Epithelial cell of esophagus (primary cell): ENCODE data around the gene RAB11FIP3.

Experiments used
- DNase-seq: peaks from one replicate; pipeline ENCODE4 v3.0.0; 2010; ENCODE audit warnings: low read depth
- H3K4me3 ChIP-seq: 2 replicates; pipeline ENCODE4 v1.5.1; 2011; ENCODE audit warnings: mild to moderate bottlenecking, low read length, control low read depth
- CTCF ChIP-seq: IDR thresholded peaks from 2 replicates; pipeline ENCODE4 v1.5.1; 2011; ENCODE audit warnings: low read depth, mild to moderate bottlenecking, low read length, control low read depth, inconsistent platforms; ENCODE audit not compliant: insufficient read depth; ENCODE audit errors: missing control alignments

RAB11FIP3 gene

GRCh38 chr16:561413-561794 is 136.0 kb downstream of the RAB11FIP3 start:
- H3K4me3 ChIP-seq, result no peak overlapping the region
- no peak for DNase-seq
- TF ChIP-seq CTCF, result no peak

- TF ChIP-seq CTCF, result no peak
- H3K4me3 ChIP-seq, result no peak overlapping the region
- no peak for DNase-seq
Measured at GRCh38 chr16:561957-562938, 136.8 kb downstream of the RAB11FIP3 start.

- no peak overlapping the region for H3K4me3 ChIP-seq
- DNase-seq, result no peak
- no peak for TF ChIP-seq CTCF
Measured at GRCh38 chr16:563072-563644, 137.7 kb downstream of the RAB11FIP3 start.

- TF ChIP-seq CTCF, result no peak
- DNase-seq, result no peak
Measured at GRCh38 chr16:564690-565418, 139.4 kb downstream of the RAB11FIP3 start.

GRCh38 chr16:565419-566330 is 140.2 kb downstream of the RAB11FIP3 start:
- DNase-seq, result no peak
- TF ChIP-seq CTCF, result no peak
- H3K4me3 ChIP-seq, result no peak overlapping the region

More at GRCh38 chr16:564690-565418, 139.4 kb downstream of the RAB11FIP3 start:
- H3K4me3 ChIP-seq, result no peak overlapping the region
